ENCODE measurements around the gene TPM2. TPM values are rescaled to one million over a fixed set of nuclear protein-coding genes. Genes with fewer than 3 reads are reported as not detected.

TPM2 gene
- total and polyA plus RNA-seq, 10 of the 15 experiments (the other 5 are each of a cell fraction or from before 2014, with no cell fraction given) = 0.11 to 9.3 (median 1.1) TPM

DNA sequence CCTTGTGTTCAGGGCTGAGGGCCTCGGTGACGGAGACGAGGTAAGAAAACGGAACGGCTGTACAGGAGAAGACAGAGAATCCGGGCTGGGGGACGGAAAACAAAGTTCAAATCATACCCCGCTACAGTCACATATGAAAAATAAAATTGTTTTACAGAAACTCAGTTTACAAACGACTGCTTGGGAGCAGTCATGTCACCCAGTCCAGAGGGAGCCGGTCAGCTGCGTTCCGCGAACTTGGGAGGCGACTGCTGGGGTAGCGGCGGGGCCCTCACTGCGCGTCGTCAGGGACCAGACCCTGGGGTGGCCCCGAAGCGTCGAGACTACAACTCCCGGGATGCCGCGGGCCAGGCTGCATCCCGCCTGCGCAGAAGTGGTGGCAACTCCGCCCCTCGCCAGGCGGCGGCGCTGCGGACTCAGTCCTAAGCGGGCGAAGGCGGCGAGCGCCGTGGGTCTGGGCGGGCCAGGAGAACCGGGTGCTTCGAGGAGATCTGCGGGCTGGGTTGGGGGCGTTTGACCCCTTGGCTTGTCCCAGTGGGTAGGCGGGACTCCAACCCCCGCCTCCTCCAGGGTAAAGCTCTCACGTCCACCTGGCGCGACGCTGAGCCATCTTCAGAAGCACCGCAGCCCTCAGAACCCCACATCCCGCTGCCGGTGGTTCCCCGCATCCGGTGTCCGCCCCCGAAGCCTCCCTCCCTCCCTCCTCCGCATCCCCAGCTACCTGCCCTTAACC is 43.0 kb downstream of the TPM2 start (continued):
- TF ChIP-seq MXI1 (IDR thresholded peaks at IDR 0.05; ENCODE audit: low read depth, low read length) (peak; percentile 39; the same call in 1 of the 2 replicates), MEF2B (IDR thresholded peaks at IDR 0.05; ENCODE audit: partially characterized antibody, poor library complexity, severe bottlenecking) (peak; percentile 29), CEBPZ (IDR thresholded peaks at IDR 0.05; ENCODE audit: low read depth, low read length) (no peak), SUPT20H (IDR thresholded peaks at IDR 0.05; ENCODE audit: borderline replicate concordance, control insufficient read depth, low read depth, low read length) (no peak), SUZ12 (IDR thresholded peaks at IDR 0.05; ENCODE audit: unreplicated experiment) (no peak), BMI1 (IDR thresholded peaks at IDR 0.05; ENCODE audit: borderline replicate concordance) (no peak), NR2C2 (IDR thresholded peaks at IDR 0.05; ENCODE audit: borderline replicate concordance, control insufficient read depth, insufficient read length, low read depth) (no peak), HCFC1 (IDR thresholded peaks at IDR 0.05; ENCODE audit: low read length) (peak; percentile 91), SREBF1 (IDR thresholded peaks at IDR 0.05; ENCODE audit: low read length) (no peak), KAT2A (conservative IDR thresholded peaks at IDR 0.05; ENCODE audit: control insufficient read depth, low read depth, low read length) (no peak), ASH2L (IDR thresholded peaks at IDR 0.05; ENCODE audit: borderline replicate concordance, low read depth) (no peak), MTA3 (IDR thresholded peaks at IDR 0.05; ENCODE audit: borderline replicate concordance, low read length) (no peak), SIX5 (IDR thresholded peaks at IDR 0.05; ENCODE audit: low read depth, low read length, severe bottlenecking) (peak; percentile 80), CBFB (IDR thresholded peaks at IDR 0.05; ENCODE audit: low read depth) (peak; percentile 54; the same call in 1 of the 2 replicates), CEBPB (IDR thresholded peaks at IDR 0.05; ENCODE audit: borderline replicate concordance in 1 of 2, low read depth in 2 of 2, low read length in 2 of 2) (no peak), MEF2A (IDR thresholded peaks at IDR 0.05; ENCODE audit: insufficient read depth, low read depth, low read length) (0 out of 2 replicates have a peak, but pooled peaks have one; percentile 39)
- TF ChIP-seq, protein P1, sequence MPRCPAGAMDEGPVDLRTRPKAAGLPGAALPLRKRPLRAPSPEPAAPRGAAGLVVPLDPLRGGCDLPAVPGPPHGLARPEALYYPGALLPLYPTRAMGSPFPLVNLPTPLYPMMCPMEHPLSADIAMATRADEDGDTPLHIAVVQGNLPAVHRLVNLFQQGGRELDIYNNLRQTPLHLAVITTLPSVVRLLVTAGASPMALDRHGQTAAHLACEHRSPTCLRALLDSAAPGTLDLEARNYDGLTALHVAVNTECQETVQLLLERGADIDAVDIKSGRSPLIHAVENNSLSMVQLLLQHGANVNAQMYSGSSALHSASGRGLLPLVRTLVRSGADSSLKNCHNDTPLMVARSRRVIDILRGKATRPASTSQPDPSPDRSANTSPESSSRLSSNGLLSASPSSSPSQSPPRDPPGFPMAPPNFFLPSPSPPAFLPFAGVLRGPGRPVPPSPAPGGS (IDR thresholded peaks at IDR 0.05; ENCODE audit: borderline replicate concordance, insufficient read depth, low read depth, low read length, poor library complexity, severe bottlenecking) = peak; percentile 64
- TF ChIP-seq, protein P2, sequence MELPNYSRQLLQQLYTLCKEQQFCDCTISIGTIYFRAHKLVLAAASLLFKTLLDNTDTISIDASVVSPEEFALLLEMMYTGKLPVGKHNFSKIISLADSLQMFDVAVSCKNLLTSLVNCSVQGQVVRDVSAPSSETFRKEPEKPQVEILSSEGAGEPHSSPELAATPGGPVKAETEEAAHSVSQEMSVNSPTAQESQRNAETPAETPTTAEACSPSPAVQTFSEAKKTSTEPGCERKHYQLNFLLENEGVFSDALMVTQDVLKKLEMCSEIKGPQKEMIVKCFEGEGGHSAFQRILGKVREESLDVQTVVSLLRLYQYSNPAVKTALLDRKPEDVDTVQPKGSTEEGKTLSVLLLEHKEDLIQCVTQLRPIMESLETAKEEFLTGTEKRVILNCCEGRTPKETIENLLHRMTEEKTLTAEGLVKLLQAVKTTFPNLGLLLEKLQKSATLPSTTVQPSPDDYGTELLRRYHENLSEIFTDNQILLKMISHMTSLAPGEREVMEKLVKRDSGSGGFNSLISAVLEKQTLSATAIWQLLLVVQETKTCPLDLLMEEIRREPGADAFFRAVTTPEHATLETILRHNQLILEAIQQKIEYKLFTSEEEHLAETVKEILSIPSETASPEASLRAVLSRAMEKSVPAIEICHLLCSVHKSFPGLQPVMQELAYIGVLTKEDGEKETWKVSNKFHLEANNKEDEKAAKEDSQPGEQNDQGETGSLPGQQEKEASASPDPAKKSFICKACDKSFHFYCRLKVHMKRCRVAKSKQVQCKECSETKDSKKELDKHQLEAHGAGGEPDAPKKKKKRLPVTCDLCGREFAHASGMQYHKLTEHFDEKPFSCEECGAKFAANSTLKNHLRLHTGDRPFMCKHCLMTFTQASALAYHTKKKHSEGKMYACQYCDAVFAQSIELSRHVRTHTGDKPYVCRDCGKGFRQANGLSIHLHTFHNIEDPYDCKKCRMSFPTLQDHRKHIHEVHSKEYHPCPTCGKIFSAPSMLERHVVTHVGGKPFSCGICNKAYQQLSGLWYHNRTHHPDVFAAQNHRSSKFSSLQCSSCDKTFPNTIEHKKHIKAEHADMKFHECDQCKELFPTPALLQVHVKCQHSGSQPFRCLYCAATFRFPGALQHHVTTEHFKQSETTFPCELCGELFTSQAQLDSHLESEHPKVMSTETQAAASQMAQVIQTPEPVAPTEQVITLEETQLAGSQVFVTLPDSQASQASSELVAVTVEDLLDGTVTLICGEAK (IDR thresholded peaks at IDR 0.05; ENCODE audit: borderline replicate concordance) = peak; percentile 60; the same call in 1 of the 2 replicates
- TF ChIP-seq, protein P3, sequence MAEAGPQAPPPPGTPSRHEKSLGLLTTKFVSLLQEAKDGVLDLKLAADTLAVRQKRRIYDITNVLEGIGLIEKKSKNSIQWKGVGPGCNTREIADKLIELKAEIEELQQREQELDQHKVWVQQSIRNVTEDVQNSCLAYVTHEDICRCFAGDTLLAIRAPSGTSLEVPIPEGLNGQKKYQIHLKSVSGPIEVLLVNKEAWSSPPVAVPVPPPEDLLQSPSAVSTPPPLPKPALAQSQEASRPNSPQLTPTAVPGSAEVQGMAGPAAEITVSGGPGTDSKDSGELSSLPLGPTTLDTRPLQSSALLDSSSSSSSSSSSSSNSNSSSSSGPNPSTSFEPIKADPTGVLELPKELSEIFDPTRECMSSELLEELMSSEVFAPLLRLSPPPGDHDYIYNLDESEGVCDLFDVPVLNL (IDR thresholded peaks at IDR 0.05; ENCODE audit: low read depth, low read length) = no peak
